Left ventricle myocardium inferior (tissue), 1 donor: ENCODE results near the gene MYMK. TPM values are rescaled to one million over a fixed set of nuclear protein-coding genes. Genes with fewer than 3 reads are reported as not detected.
A peak's percentile ranks its signal among the peaks of the same experiment; 100 is the strongest.

ENCODE experiments used
- DNase-seq: peaks from one replicate; pipeline ENCODE4 v3.0.0-alpha.2; 2020
- H3K27ac ChIP-seq: fragments of 200-600 bp; replicated peaks from 2 replicates; pipeline ENCODE4 v1.8.0; 2021
- H3K27me3 ChIP-seq: fragments of 200-600 bp; 2 replicates; pipeline ENCODE4 v1.8.0; 2021; ENCODE audit warnings: low read depth
- H3K36me3 ChIP-seq: fragments of 200-600 bp; 2 replicates; pipeline ENCODE4 v1.8.0; 2021
- H3K4me1 ChIP-seq: fragments of 200-600 bp; 2 replicates; pipeline ENCODE4 v1.8.0; 2021
- H3K4me3 ChIP-seq: fragments of 200-600 bp; 2 replicates; pipeline ENCODE4 v1.8.0; 2021; ENCODE audit warnings: mild to moderate bottlenecking, moderate library complexity
- H3K9me3 ChIP-seq: fragments of 200-600 bp; replicated peaks from 2 replicates; pipeline ENCODE4 v1.8.0; 2021
- CTCF ChIP-seq: fragments of 200-600 bp; IDR thresholded peaks from 2 replicates; pipeline ENCODE4 v1.8.0; 2021; ENCODE audit warnings: antibody characterized with exemption, mild to moderate bottlenecking, borderline replicate concordance
- intact Hi-C: fragments of 100-400 bp; cut with micrococcal nuclease; formaldehyde crosslinking; loops from one replicate; pipeline ENCODE4 v1.11.0; 2022
- total RNA-seq: library from RNA; stranded (reverse); fragmentation: NEBNext Ultra II Directional; extraction: Animal tissue kit (Norgen Biotek cat#: 25700); gene quantifications from one replicate; pipeline ENCODE4 v1.2.1, GENCODE V29; 2021
- donor health status: DM: no; HTN: yes; CAD: no; lungs with severe emphysema.

MYMK gene
- total RNA-seq, 1 donor from 2014 or later = not detected

DNA sequence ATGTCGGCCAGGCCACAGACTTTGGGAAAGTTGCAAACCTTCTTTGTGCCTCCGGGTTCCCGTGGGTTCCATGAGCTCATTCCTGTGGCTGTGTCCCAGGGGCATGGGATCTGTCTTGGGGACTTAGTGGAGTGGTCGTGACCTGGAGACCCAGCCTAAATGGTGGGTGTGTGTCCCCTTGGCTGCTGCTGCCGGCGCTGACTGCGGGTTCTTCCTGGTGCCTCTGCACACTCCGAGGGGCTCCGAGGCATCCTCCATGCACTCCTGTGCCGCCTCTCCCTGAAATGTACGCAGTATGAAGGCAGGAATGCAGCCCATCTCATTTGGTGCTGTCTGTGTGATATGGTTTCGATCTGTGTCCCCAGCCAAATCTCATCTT is 24.9 kb downstream of the MYMK start:
- DNase-seq = no peak
- intact Hi-C loops = no loop called here
- peaks cover 26% of the 10 kb centered on the region for H3K9me3 ChIP-seq
- TF ChIP-seq CTCF = no peak
- H3K27me3 ChIP-seq = peaks cover 23% of the 10 kb centered on the region
- H3K4me3 ChIP-seq = no peak overlapping the region
- peaks cover 16% of the 10 kb centered on the region for H3K4me1 ChIP-seq
- H3K36me3 ChIP-seq = no peaks in the 10 kb centered on the region
- H3K27ac ChIP-seq = peak overlapping the region; percentile 5

DNA sequence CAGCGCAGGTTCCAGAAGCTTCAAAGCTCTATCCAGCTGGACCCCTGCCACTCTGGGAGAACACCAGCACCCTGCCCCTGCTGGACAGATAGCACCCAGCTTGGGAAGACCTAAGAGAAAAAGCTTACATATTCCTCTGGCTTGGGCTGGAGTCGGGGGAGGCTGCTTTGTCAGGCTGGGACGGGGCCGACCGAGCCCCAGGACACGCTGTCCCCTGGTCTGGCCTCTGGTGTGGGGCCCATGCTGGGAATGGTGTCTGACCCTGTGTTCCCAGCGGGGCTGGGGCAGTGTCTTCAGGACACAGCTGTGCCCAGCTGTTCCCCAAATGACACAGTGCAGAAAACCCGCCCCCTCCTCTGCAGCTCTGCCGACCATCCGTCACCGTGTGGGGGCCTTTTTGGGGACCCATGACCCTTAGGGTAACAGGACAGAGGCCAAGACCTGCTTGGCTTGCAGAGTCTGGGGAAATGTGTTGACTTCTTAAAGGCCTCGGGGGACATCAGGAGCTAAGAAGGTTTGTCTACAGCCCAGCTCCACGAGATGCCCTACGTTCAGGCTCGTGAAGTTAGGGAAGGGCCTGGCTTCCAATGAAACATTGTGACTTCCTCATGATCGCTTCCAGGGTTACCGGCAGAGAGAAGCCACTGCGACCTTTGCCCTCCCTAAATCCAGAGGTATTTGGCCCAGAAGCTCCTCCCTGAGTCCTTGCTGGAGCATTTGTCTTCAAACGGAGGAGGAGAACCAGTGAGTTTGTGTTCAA is 25.4 kb downstream of the MYMK start:
- no peaks in the 10 kb centered on the region for H3K36me3 ChIP-seq
- peaks cover 26% of the 10 kb centered on the region for H3K9me3 ChIP-seq
- peak overlapping the region; percentile 5 for H3K27ac ChIP-seq
- TF ChIP-seq CTCF = peak; percentile 25
- H3K27me3 ChIP-seq = peaks cover 23% of the 10 kb centered on the region
- intact Hi-C loops = no loop called here
- peaks cover 16% of the 10 kb centered on the region for H3K4me1 ChIP-seq
- H3K4me3 ChIP-seq = no peak overlapping the region
- DNase-seq = peak; percentile 47

DNA sequence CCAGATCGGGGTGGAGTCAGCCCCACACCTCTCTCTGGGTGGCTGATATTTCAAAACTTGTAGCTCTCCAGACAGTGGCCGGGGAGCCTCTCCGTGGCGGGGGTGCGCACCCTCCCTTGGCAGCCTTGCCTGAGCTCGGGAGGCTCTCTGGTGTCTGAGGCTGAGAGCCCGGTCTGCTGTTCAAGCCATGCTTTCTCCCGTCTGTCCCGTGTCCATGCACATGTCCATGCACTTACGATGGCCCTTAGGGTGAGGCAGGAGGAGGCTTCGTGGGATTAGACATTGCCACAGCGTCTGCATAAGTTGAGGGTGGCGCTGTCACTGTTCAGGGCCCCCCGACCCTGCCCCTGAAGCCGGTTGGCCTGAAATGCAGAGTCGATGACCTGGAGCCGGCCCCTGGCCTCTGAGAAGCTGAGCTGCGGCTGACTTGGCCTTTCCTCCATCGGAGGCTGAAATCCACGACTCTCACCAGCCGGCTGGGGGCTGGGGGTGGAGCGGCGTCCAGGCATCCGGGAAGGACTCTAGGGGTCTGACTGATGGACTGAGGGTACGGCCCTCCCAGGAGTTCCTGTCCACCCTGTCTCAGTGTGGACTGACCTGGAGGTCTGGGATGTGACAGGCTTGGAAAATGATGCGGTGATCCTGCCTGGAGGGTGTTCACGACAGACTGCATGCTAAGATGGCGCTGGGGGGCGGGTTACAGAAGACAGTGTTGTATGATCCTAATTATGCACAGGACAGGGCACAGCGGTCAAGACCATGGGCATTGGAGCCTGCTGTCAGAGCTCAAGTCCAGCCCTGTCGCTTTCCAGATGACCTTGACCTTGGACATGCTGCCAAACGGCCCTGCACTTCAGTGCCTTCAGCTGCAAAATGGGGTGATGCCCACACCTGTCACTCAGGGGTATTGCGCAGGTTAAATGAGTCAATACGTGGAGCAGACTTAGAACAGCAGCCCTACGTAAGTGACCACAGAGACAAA is 27.6 kb downstream of the MYMK start:
- H3K9me3 ChIP-seq = peaks cover 14% of the 10 kb centered on the region
- H3K36me3 ChIP-seq = no peaks in the 10 kb centered on the region
- H3K4me1 ChIP-seq = peaks cover 26% of the 10 kb centered on the region
- no peak overlapping the region for H3K4me3 ChIP-seq
- peaks cover 19% of the 10 kb centered on the region for H3K27me3 ChIP-seq
- no peak for DNase-seq
- no peak overlapping the region for H3K27ac ChIP-seq
- intact Hi-C loops = no loop called here
- no peak for TF ChIP-seq CTCF

- Histone ChIP-seq H3K4me3 (no peak overlapping the region), H3K9me3 (no peaks in the 10 kb centered on the region), H3K27me3 (peaks cover 19% of the 10 kb centered on the region), H3K4me1 (peaks cover 33% of the 10 kb centered on the region), H3K27ac (no peak overlapping the region), H3K36me3 (no peaks in the 10 kb centered on the region)
- intact Hi-C loops = no loop called here
- no peak for TF ChIP-seq CTCF
- no peak for DNase-seq
Measured at GRCh38 chr9:133495327-133496293, 29.1 kb downstream of the MYMK start.
